Neural cell (in vitro differentiated cells): ENCODE results near the gene TAF5L.

Source experiments
- EP300 ChIP-seq: fragments of 450-650 bp; conservative IDR thresholded peaks from 2 replicates; pipeline ENCODE4 v1.6.1; 2014; ENCODE audit warnings: antibody characterized with exemption, mild to moderate bottlenecking, moderate library complexity; ENCODE audit not compliant: poor library complexity, severe bottlenecking
- EZH2 ChIP-seq: fragments of 200-600, 300-800 bp; shearing (Covaris generic), sonication (generic); IDR thresholded peaks from 2 replicates; pipeline ENCODE4 v1.6.1; 2014; ENCODE audit warnings: antibody characterized with exemption, low read length, borderline replicate concordance, mild to moderate bottlenecking; ENCODE audit not compliant: insufficient read depth, poor library complexity, severe bottlenecking
- POLR2AphosphoS5 ChIP-seq: IDR thresholded peaks from 2 replicates; pipeline ENCODE4 v1.6.1; 2012
- SMC3 ChIP-seq: fragments of 450-650 bp; conservative IDR thresholded peaks from 2 replicates; pipeline ENCODE4 v1.6.1; 2014; ENCODE audit warnings: antibody characterized with exemption, mild to moderate bottlenecking, moderate library complexity; ENCODE audit not compliant: poor library complexity
- TAF1 ChIP-seq: IDR thresholded peaks from 2 replicates; pipeline ENCODE4 v1.6.1; 2012; ENCODE audit warnings: low read depth
- TF ChIP-seq, protein P1 (sequence below): fragments of 450-650 bp; IDR thresholded peaks from 2 replicates; pipeline ENCODE4 v1.5.1; 2014; ENCODE audit warnings: antibody characterized with exemption, mild to moderate bottlenecking, moderate library complexity; ENCODE audit not compliant: poor library complexity, severe bottlenecking

DNA sequence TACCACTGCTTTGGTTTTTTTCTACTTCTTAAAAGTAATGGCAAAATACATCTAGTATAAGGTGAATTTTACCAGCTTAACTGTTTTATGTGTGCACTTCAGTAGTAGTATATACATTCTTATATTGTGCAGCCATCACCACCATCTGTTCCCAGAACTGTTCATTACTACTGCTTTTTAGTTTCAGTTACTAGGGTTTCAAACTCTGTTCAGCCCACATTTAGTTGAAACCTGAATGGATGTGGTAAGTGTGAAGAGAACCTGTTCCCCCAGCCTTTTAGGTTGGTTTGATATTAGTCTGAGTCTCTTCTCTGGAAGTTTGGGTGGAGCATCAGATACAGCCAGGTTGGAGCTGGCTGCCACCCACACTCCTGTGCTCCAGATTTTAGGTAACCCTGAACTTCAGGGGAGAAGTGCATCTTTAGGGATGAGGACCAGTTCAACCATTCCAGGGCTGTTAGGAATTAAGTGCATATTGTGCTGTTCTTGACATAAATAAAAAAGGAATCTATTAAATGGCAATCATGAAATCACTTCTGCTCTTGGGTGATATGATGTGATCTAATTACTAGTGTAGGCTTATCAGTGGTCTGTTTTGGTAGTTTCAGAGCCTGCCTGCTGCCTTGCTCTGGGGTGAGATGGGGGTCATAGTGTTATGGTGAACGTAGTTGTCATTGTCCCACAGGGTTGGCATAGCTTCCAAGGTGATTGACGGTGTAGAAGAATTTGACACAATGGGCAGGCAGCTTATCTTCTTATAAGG is 32.3 kb upstream of the TAF5L start:
- TF ChIP-seq POLR2AphosphoS5 = no peak
- no peak for TF ChIP-seq EP300
- TF ChIP-seq SMC3 = no peak
- TF ChIP-seq TAF1 = no peak
- TF ChIP-seq EZH2 = no peak
- TF ChIP-seq, protein P1, sequence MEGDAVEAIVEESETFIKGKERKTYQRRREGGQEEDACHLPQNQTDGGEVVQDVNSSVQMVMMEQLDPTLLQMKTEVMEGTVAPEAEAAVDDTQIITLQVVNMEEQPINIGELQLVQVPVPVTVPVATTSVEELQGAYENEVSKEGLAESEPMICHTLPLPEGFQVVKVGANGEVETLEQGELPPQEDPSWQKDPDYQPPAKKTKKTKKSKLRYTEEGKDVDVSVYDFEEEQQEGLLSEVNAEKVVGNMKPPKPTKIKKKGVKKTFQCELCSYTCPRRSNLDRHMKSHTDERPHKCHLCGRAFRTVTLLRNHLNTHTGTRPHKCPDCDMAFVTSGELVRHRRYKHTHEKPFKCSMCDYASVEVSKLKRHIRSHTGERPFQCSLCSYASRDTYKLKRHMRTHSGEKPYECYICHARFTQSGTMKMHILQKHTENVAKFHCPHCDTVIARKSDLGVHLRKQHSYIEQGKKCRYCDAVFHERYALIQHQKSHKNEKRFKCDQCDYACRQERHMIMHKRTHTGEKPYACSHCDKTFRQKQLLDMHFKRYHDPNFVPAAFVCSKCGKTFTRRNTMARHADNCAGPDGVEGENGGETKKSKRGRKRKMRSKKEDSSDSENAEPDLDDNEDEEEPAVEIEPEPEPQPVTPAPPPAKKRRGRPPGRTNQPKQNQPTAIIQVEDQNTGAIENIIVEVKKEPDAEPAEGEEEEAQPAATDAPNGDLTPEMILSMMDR = no peak
